HG03039 (cell line): ENCODE results near the gene RPS15.

ENCODE experiments used
- ATAC-seq: cut with Tn5 transposase; IDR thresholded peaks from one replicate; pipeline ENCODE4 v1.9.1; 2021; ENCODE audit warnings: mild to moderate bottlenecking, moderate library complexity; ENCODE audit not compliant: unreplicated experiment

RPS15 gene

GRCh38 chr19:1438035-1438932 is at the start of gene RPS15:
TSS of gene RPS15 (plus strand) at chr19:1438396. CDS start at chr19:1438426, 30 bp downstream.
- ATAC-seq, result peak; percentile 71

DNA sequence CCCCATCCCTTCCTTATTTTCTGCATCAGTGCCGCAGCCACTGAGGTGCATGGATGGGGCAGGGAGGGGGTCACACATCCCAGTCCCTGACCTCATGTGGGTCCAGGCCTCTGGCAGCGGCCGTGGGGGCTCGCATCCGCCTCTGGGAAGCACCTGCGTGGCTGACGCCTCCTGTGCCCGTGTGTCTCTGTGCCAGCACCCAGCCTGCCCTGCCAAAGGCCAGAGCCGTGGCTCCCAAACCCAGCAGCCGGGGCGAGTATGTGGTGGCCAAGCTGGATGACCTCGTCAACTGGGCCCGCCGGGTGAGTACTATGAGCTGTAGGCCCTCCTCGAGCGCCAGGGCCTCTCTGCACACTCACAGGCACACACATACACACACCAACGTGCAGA is 49.6 kb upstream of the RPS15 start:
- no peak for ATAC-seq

DNA sequence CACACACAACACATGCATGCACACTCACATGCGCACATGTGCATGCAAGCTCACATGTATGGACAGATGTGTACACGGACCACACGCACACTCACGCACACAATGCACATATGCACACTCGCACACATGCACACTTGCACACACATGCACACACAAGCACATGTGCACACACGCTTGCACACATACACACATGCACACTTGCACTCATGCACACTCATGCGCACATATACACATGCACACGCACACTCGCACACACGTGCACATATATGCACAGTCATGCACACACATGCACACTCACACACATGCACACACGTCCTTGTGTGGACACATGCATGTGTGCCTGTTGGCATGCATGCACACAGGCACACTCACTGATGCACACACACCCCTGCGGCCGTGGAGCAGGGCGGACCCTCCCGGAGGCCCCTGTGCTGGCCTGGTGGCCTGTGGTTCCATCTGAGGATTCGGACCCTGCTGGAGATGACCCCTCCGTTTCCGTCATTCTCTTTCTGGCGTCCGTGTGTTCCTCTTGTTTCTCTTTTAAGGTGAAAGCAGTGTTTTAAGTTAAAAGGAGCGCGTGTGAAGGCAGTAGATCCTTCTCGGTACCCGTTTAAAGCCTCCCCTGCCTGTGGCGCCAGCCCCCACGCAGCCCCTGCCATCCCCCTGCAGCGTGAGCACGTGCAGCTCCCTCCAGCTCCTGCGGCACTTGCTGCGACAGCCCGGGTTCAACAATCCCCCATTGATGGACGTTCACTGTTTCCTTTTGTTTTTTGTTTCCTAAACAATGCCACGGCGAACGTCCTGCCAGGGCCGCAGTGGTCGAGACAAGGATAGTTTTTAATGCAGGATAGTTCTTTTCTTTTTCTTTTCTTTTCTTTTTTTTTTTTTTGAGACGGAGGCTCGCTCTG is 48.9 kb upstream of the RPS15 start:
- ATAC-seq, result no peak

DNA sequence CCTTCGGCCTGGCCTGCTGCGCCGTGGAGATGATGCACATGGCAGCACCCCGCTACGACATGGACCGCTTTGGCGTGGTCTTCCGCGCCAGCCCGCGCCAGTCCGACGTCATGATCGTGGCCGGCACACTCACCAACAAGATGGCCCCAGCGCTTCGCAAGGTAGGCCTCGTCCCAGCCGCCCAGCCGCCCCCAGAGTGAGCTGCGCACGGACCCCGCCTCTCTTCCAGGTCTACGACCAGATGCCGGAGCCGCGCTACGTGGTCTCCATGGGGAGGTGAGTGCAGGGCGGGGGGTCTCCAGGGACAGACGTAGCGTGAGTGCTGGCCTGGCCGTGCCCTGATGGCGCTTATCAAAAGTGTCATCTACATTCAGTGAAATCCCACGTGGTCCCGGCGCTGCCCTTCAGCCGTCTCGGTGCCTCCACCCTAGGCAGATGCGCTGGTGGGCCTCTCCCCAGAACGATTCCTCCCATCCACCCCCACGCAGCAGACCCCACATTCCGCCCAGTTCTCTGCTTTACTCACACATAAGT is 47.2 kb upstream of the RPS15 start:
- no peak for ATAC-seq

DNA sequence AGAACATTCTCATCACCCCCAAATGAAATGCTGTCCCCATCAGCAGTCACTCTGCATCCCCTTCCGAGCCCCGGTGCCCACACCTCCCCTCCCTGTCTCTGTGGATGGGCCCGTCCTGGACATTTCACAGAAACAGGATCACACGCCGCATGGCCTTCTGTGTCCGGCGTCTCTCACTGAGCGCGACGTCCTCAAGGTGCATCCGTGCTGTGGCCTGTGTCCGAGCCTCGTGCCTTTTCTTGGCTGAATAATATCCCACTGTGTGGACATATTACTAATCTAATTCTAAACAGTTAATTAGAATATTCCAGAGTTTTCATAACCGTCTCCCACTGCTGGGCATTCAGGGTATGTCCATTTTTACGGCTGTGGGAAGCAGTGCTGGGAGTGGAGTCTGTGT is 45.8 kb upstream of the RPS15 start:
- no peak for ATAC-seq

- no peak for ATAC-seq
These were observed 45.2 kb upstream of the RPS15 start for GRCh38 chr19:1392939-1393530.

DNA sequence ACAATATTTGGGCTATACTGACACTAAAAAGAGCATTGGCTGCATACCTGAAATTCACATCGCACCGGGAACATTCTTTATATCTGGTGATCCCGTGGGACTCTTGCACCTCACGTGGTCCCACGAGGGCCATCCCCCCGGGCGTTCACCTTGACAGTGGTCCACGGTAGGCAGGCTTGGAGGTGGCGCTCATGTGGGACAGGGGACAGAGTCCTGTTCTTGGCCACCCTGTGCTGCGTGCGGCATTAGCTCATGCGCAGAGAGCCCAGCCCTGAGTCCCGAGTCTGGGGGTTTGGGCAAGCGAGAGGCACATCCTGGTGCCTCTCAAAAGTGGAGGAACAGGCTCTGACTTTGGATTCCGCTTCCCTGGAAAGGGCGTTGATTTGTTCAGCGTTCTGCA is 44.4 kb upstream of the RPS15 start:
- ATAC-seq, result no peak

GRCh38 chr19:1394252-1395193 is 43.7 kb upstream of the RPS15 start:
- no peak for ATAC-seq

DNA sequence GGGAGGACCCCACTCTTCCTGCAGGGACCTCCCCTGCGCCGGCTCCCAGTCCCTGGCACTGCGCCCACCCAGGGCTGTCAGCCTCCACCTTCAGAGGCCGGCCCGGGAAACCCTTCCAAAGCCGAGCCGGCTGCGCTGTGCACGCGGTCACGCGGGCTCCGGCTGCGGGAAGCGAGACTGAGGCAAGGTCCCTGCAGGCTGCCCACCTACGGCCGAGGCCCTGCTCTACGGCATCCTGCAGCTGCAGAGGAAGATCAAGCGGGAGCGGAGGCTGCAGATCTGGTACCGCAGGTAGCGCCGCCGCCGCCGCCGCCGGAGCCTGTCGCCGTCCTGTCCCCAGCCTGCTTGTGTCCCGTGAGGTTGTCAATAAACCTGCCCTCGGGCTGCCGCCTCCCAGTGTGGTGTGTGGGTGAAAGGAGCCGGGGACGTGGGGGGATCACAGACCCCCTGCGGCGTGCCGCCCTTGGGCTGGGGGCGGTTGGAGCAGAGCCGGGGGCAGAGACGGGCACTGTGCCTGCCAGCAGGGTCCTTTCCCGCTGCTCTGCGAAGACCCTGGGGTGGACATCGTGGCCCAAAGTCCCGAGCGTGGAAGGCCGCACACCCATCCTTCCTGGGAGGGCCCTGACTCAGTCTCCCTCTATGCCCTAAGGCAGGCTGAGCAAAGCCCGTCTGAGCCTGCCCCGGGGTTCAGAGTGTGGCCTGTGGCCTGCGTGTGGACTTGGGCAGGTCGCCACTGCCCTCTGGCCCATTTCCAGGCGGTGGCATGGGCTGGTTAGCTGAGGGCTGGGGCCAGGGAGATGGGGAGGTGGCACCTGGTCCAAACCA is 42.8 kb upstream of the RPS15 start:
- ATAC-seq, result no peak

GRCh38 chr19:1396019-1396767 is 42.0 kb upstream of the RPS15 start:
- ATAC-seq, result no peak

- no peak for ATAC-seq
These were observed 41.2 kb upstream of the RPS15 start for GRCh38 chr19:1396768-1397679.

GRCh38 chr19:1397838-1398237 is 40.4 kb upstream of the RPS15 start:
- ATAC-seq, result no peak

- no peak for ATAC-seq
These were observed 39.1 kb upstream of the RPS15 start for GRCh38 chr19:1399079-1399478.

DNA sequence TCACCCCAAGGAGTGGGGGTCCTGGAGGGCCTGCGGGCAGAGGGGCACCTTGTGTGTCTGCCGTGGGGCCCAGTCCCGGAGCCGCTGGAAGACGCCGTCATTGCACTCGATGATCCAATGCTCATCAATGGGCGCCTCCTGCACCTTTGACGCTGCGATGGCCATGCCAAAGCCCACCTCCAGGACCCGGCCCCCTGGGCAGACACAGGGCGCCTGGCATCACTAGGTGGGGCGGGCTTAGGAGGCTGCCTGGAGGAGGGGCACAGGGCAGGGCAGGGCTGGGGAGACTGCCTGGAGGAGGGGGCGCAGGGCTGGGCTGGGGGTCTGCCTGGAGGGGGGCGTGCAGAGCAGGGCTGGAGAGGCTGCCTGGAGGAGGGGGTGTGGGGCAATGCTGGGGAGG is 38.5 kb upstream of the RPS15 start:
- ATAC-seq, result no peak

GRCh38 chr19:1400281-1401137 is 37.7 kb upstream of the RPS15 start:
- ATAC-seq, result no peak

DNA sequence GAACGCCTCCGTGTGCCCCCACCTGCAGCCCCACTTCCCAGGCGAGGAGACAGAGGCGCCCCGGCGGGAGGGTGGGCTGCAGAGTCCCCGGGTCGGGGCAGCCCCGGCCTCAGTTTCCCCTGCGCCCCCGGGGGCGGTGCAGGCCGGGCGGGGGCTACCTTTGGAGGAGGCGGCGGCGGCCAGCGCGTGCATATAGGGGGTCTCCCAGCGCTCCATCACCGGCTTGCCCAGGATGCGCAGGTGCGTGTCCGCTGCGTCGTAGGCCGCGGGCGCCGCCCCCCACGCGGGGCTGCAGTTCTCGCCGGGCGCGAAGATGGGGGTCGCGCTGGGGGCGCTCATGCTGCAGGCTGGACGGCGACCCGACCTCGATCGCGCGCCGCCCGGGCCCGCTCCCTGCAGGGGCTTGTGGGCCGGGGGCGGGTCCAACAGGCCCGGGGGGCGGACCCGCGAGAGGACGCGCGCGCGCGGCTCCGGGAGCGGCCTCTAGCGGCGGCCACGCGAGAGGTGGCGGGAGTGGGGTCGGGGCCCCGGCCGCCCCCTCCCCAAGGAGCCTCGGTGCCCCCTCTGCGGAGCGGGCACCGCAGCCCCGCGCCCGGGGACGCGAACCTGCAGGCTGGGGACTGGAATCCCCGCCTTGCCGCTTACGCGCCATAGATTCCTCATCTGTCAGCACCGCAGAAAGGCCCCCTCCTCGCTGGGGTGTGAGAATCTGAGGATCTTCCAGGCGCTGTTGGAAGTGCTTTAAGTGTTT is 36.9 kb upstream of the RPS15 start, which contains the start of gene GAMT:
TSS of gene GAMT (minus strand) at position 405 of the 751 bp plus-strand sequence. CDS start at position 339, 66 bp downstream.
- ATAC-seq, result no peak
